ENCODE data around the gene RAP1GAP. TPM values are rescaled to one million over a fixed set of nuclear protein-coding genes. Genes with fewer than 3 reads are reported as not detected.
"Not testable (repeated sequence)": the region's sequence is repeated elsewhere in the genome, so short reads cannot be mapped to it uniquely, and the experiment has no call there.

RAP1GAP gene
- total RNA-seq, 2 donors from 2014 or later = 0.38 to 1.2 TPM

- DNase-seq (ENCODE audit: low spot score) = no peak
- intact Hi-C loops (cut with DNase I) = no loop called here
Measured at GRCh38 chr1:21568809-21569385, 100.3 kb downstream of the RAP1GAP start.

GRCh38 chr1:21568006-21568746 is 101.0 kb downstream of the RAP1GAP start:
- no peak for DNase-seq (ENCODE audit: low spot score)
- intact Hi-C loops (cut with DNase I) = no loop called here

- DNase-seq (ENCODE audit: low spot score) = no peak
- intact Hi-C loops (cut with DNase I) = no loop called here
Measured at GRCh38 chr1:21567241-21568005, 101.7 kb downstream of the RAP1GAP start.

GRCh38 chr1:21566361-21566760 is 102.8 kb downstream of the RAP1GAP start:
- DNase-seq (ENCODE audit: low spot score); intact Hi-C loops (cut with DNase I): not testable (repeated sequence)

- intact Hi-C loops (cut with DNase I) = no loop called here
- no peak for DNase-seq (ENCODE audit: low spot score)
Measured at GRCh38 chr1:21565285-21565684, 103.9 kb downstream of the RAP1GAP start.

GRCh38 chr1:21564521-21565095 is 104.5 kb downstream of the RAP1GAP start:
- intact Hi-C loops (cut with DNase I) = no loop called here
- DNase-seq (ENCODE audit: low spot score) = no peak

- no peak for DNase-seq (ENCODE audit: low spot score)
Measured at GRCh38 chr1:21563971-21564370, 105.2 kb downstream of the RAP1GAP start.

GRCh38 chr1:21562896-21563295 is 106.3 kb downstream of the RAP1GAP start:
- DNase-seq (ENCODE audit: low spot score) = no peak
- intact Hi-C loops (cut with DNase I) = no loop called here

More at GRCh38 chr1:21563971-21564370, 105.2 kb downstream of the RAP1GAP start:
- intact Hi-C loops (cut with DNase I) = no loop called here

GRCh38 chr1:21560916-21561638 is 108.1 kb downstream of the RAP1GAP start:
- DNase-seq (ENCODE audit: low spot score) = no peak
- intact Hi-C loops (cut with DNase I) = no loop called here

GRCh38 chr1:21559788-21560567 is 109.2 kb downstream of the RAP1GAP start:
- intact Hi-C loops (cut with DNase I) = no loop called here
- DNase-seq (ENCODE audit: low spot score) = no peak

GRCh38 chr1:21553116-21553926 is 115.8 kb downstream of the RAP1GAP start:
- DNase-seq (ENCODE audit: low spot score) = no peak
- intact Hi-C loops (cut with DNase I) = no loop called here

GRCh38 chr1:21552715-21553114 is 116.4 kb downstream of the RAP1GAP start:
- intact Hi-C loops (cut with DNase I) = no loop called here
- DNase-seq (ENCODE audit: low spot score) = no peak

- no peak for DNase-seq (ENCODE audit: low spot score)
- intact Hi-C loops (cut with DNase I) = no loop called here
Measured at GRCh38 chr1:21550866-21551475, 118.2 kb downstream of the RAP1GAP start.

- intact Hi-C loops (cut with DNase I) = no loop called here
- DNase-seq (ENCODE audit: low spot score) = no peak
Measured at GRCh38 chr1:21550097-21550496, 119.1 kb downstream of the RAP1GAP start.

- DNase-seq (ENCODE audit: low spot score) = peak; percentile 86
- intact Hi-C loops (cut with DNase I) = no loop called here
Measured at GRCh38 chr1:21547876-21548275, 121.3 kb downstream of the RAP1GAP start.

Data from posterior vena cava (tissue), 2 donors.